Skeletal muscle tissue (tissue), 4 donors: ENCODE results near the gene IGSF21. TPM values are rescaled to one million over a fixed set of nuclear protein-coding genes. Genes with fewer than 3 reads are reported as not detected.

Experiments
- H3K27ac ChIP-seq: one replicate; pipeline ENCODE4 v1.7.0; 2013; ENCODE audit warnings: mild to moderate bottlenecking, low read depth, low read length, inconsistent platforms
- H3K27me3 ChIP-seq, 3 donors: one replicate each; pipeline ENCODE4 v1.7.0; 2013; ENCODE audit warnings: low read length in 3 of 3; ENCODE audit not compliant: control insufficient read depth in 3 of 3, insufficient read depth in 3 of 3
- H3K36me3 ChIP-seq, 3 donors: one replicate each; pipeline ENCODE4 v1.7.0; 2013; ENCODE audit warnings: low read length in 3 of 3; ENCODE audit not compliant: control insufficient read depth in 3 of 3, insufficient read depth in 3 of 3
- H3K4me1 ChIP-seq, 3 donors: one replicate each; pipeline ENCODE4 v1.7.0; 2013; ENCODE audit warnings: low read length in 3 of 3, mild to moderate bottlenecking in 3 of 3; ENCODE audit not compliant: control insufficient read depth in 3 of 3, insufficient read depth in 3 of 3
- H3K4me3 ChIP-seq, 3 donors: one replicate each; pipeline ENCODE4 v1.7.0; 2013; ENCODE audit warnings: low read length in 3 of 3
- H3K9ac ChIP-seq, 3 donors: one replicate each; pipeline ENCODE4 v1.7.0; 2013; ENCODE audit warnings: low read length in 3 of 3, mild to moderate bottlenecking in 3 of 3, moderate library complexity in 2 of 3, low read depth in 1 of 3
- H3K9me3 ChIP-seq, 3 donors: one replicate each; pipeline ENCODE4 v1.7.0; 2013; ENCODE audit warnings: low read length in 3 of 3; ENCODE audit not compliant: control insufficient read depth in 3 of 3
- total RNA-seq: library from RNA; depleted of rRNA; stranded (reverse); fragments of >200 nt; gene quantifications from one replicate; pipeline ENCODE4 v1.2.3, GENCODE V29; 2014
- donor health status: Osteomylitis.

IGSF21 gene
- total RNA-seq, 1 donor from 2014 or later: not detected

GRCh38 chr1:18284805-18285537 is 177.4 kb downstream of the IGSF21 start:
- no peaks in the 10 kb centered on the region for H3K36me3 ChIP-seq
- H3K27me3 ChIP-seq: peaks cover 42 to 70% (median 66%) of the 10 kb centered on the region in 3 donors
- no peak overlapping the region for H3K27ac ChIP-seq

GRCh38 chr1:18285538-18285924 is 177.9 kb downstream of the IGSF21 start:
- H3K9ac ChIP-seq: no peak overlapping the region
- H3K9me3 ChIP-seq: no peaks in the 10 kb centered on the region
- H3K36me3 ChIP-seq: no peaks in the 10 kb centered on the region
- H3K4me1 ChIP-seq: no peaks in the 10 kb centered on the region
- peaks cover 40 to 74% (median 70%) of the 10 kb centered on the region in 3 donors for H3K27me3 ChIP-seq
- no peak overlapping the region for H3K27ac ChIP-seq
- no peak overlapping the region for H3K4me3 ChIP-seq

More at GRCh38 chr1:18284805-18285537, 177.4 kb downstream of the IGSF21 start:
- Histone ChIP-seq H3K9me3 (no peaks in the 10 kb centered on the region), H3K4me3 (no peak overlapping the region), H3K4me1 (no peaks in the 10 kb centered on the region), H3K9ac (no peak overlapping the region)

DNA sequence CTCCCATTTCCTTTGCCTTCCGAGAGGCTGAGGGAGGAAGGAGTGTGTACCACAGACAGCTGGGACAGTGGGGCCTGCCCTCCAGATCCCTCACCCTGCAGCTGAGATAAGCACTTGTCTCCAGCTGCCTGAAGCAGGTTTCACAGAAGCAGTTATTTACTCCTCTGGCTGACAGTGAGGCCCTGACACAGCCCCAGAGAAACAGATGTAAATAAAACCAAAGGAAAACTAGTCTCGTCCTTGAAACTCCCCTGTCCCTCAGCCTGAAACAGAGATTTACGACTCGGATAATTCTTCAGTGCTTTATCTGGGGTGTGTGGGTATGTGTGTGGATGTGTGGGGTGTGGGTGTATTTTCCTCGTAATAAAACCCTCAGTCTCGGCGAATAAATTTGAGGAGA is 181.1 kb downstream of the IGSF21 start:
- H3K27me3 ChIP-seq: peaks cover 36 to 76% (median 57%) of the 10 kb centered on the region in 3 donors

DNA sequence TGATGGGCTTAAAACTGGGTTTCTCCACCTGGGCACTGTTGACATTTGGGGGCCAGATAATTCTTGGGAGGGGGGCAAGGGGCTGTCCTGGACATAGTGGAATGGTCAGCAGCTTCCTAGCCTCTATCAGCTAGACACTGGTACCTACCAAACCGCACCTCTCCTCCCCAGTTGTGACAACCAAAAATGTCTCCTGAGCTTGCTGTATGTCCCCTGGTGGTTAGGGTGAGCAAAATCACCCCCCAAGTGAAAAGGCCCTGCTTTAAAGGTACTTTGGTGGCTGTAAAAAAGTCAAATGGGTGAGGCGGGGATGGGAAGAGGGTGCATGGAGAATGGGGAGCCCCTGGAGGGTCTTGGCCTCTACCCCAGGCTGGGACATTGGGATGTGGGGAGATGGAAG is 182.0 kb downstream of the IGSF21 start:
- Histone ChIP-seq H3K27ac (no peak overlapping the region), H3K9me3 (no peaks in the 10 kb centered on the region), H3K4me3 (no peak overlapping the region), H3K9ac (no peak overlapping the region), H3K4me1 (no peaks in the 10 kb centered on the region), H3K27me3 (peaks cover 27 to 72% (median 53%) of the 10 kb centered on the region in 3 donors), H3K36me3 (no peaks in the 10 kb centered on the region)

More for the DNA sequence above, 181.1 kb downstream of the IGSF21 start:
- Histone ChIP-seq H3K36me3 (no peaks in the 10 kb centered on the region), H3K27ac (no peak overlapping the region), H3K4me3 (no peak overlapping the region), H3K4me1 (no peaks in the 10 kb centered on the region), H3K9ac (no peak overlapping the region), H3K9me3 (no peaks in the 10 kb centered on the region)

GRCh38 chr1:18290740-18291412 is 183.3 kb downstream of the IGSF21 start:
- Histone ChIP-seq H3K4me1 (no peaks in the 10 kb centered on the region), H3K9ac (no peak overlapping the region), H3K27ac (no peak overlapping the region), H3K4me3 (no peak overlapping the region), H3K9me3 (no peaks in the 10 kb centered on the region), H3K27me3 (peaks cover 25 to 73% (median 53%) of the 10 kb centered on the region in 3 donors), H3K36me3 (no peaks in the 10 kb centered on the region)

- Histone ChIP-seq H3K4me3 (no peak overlapping the region), H3K4me1 (no peaks in the 10 kb centered on the region), H3K27ac (no peak overlapping the region), H3K36me3 (no peaks in the 10 kb centered on the region), H3K9me3 (no peaks in the 10 kb centered on the region), H3K27me3 (peaks cover 31 to 68% (median 58%) of the 10 kb centered on the region in 3 donors), H3K9ac (no peak overlapping the region)
Measured at GRCh38 chr1:18292531-18292930, 184.9 kb downstream of the IGSF21 start.

GRCh38 chr1:18293291-18293690 is 185.7 kb downstream of the IGSF21 start:
- no peak overlapping the region for H3K9ac ChIP-seq
- H3K27ac ChIP-seq: no peak overlapping the region
- H3K4me3 ChIP-seq: no peak overlapping the region
- no peaks in the 10 kb centered on the region for H3K36me3 ChIP-seq
- no peaks in the 10 kb centered on the region for H3K4me1 ChIP-seq
- H3K9me3 ChIP-seq: no peaks in the 10 kb centered on the region
- peaks cover 31 to 68% (median 63%) of the 10 kb centered on the region in 3 donors for H3K27me3 ChIP-seq

GRCh38 chr1:18294437-18295176 is 187.0 kb downstream of the IGSF21 start:
- no peak overlapping the region for H3K9ac ChIP-seq
- peaks cover 38 to 67% (median 60%) of the 10 kb centered on the region in 3 donors for H3K27me3 ChIP-seq
- H3K36me3 ChIP-seq: no peaks in the 10 kb centered on the region
- no peak overlapping the region for H3K27ac ChIP-seq
- no peaks in the 10 kb centered on the region for H3K4me1 ChIP-seq
- H3K4me3 ChIP-seq: no peak overlapping the region
- no peaks in the 10 kb centered on the region for H3K9me3 ChIP-seq

DNA sequence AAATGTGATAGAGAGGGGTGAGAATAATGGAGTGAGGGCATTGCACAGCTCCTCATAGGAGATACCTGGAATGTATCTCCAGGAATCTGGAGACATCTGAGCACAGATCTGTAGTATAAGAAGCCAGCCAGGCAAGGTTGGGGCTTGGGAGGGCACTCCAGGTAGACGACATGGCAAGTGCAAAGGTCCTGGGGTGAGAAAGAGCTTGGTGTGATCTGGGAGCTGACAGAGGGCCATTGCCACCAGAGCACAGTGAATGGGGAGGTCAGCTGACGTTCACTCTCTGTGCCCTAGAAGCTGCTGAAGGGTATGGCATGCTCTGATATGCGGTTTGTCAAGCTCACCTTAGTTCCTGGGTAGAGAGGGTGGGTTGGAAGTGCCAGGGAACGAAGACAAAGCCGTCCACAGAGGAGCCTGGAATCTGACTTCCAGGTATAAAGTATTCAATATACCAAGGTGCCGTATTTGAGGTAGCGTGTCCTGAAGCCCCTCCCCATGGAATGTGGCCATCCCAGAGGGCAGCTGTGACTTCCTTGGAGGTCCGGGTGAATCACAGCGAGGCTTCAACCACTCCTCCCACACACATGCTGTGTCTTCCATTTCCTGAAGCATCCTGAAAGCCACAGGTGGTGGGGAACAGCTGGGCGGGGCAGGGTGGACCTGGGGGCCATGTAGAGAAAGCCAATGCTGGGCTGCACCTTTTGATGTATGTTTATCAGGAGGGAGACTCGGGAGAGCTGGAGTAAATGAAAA is 190.5 kb downstream of the IGSF21 start:
- no peak overlapping the region for H3K4me3 ChIP-seq
- H3K36me3 ChIP-seq: no peaks in the 10 kb centered on the region
- no peak overlapping the region for H3K27ac ChIP-seq
- no peaks in the 10 kb centered on the region for H3K9me3 ChIP-seq
- peaks cover 39 to 64% (median 44%) of the 10 kb centered on the region in 3 donors for H3K27me3 ChIP-seq
- H3K4me1 ChIP-seq: no peaks in the 10 kb centered on the region
- H3K9ac ChIP-seq: no peak overlapping the region
